HG03342 (cell line): ENCODE data around the gene TMEM19.
"Not testable (repeated sequence)": the region's sequence is repeated elsewhere in the genome, so short reads cannot be mapped to it uniquely, and the experiment has no call there.

Experiments
- ATAC-seq: cut with Tn5 transposase; IDR thresholded peaks from one replicate; pipeline ENCODE4 v1.9.1; 2021; ENCODE audit warnings: mild to moderate bottlenecking, moderate library complexity; ENCODE audit not compliant: unreplicated experiment

Gene TMEM19

DNA sequence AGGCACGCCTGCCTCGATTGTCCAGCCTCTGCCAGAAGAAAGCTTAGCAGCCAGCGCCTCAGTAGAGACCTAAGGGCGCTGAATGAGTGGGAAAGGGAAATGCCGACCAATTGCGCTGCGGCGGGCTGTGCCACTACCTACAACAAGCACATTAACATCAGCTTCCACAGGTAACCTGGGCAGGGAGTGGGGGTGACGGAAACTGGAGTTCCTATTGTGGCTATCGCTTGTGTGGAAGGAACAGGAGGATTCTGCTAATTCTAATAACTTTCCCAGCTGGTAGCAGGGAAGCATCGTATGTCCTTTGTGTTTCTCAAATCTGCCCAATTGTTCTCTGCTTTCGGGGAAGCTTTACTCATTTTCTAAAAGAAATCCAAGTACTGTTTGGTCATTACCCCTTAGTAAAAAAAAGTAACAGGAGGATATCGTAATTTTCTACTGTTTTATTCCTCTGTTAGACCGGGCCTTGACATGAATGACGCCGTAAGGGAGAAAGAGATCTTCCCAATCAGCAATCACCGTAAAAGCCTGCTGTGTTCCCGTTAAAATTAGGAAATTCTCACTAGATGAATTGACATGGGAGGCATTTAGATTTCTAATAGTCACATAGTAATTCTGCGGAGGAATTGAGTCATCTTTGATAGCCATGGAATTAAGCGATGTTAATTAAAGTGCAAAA is 21.3 kb upstream of the TMEM19 start:
- peak; percentile 7 for ATAC-seq

- ATAC-seq, result no peak
Observed at GRCh38 chr12:71665090-71665463, 20.8 kb upstream of the TMEM19 start.

- ATAC-seq, result no peak
Observed at GRCh38 chr12:71666259-71666658, 19.6 kb upstream of the TMEM19 start.

DNA sequence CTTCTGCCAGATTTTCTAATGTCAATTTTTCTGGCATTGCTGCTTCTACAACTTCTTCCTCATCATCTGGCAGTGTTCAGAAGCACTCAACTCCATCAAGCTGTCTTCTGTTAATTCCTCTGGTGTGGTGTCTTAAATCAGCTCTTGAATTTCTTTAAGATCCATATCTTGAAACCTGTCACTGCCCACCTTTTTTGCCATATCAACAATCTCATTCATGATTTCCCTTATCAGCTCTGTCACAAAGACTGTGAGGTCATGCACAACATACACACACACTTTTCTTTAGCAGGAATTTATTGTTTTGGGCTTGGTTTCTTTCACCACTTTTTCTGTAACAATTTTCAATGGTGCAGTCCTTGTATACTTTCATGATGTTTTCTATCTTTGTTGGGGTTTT is 14.6 kb upstream of the TMEM19 start:
- ATAC-seq, result no peak

GRCh38 chr12:71671816-71672215 is 14.1 kb upstream of the TMEM19 start:
- no peak for ATAC-seq

GRCh38 chr12:71682466-71682865 is 3.4 kb upstream of the TMEM19 start:
- no peak for ATAC-seq

DNA sequence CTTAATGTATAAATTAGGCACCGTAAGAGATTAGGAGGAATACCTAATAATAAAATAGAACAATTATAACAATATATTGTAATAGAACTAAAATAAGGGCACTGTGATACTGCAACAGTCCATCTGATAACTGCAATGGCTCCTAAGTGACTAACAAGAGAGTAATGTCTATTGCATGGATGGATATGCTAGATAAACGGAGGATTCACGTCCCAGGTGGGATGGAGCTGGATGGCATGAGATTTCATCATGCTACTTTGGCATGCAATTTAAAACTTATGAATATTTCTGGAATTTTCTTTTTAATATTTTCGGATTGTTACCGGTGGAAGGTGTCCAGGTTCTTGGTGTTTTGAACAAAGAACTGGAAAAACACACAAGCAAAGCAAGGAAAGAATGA is 2.2 kb upstream of the TMEM19 start:
- ATAC-seq, result no peak

DNA sequence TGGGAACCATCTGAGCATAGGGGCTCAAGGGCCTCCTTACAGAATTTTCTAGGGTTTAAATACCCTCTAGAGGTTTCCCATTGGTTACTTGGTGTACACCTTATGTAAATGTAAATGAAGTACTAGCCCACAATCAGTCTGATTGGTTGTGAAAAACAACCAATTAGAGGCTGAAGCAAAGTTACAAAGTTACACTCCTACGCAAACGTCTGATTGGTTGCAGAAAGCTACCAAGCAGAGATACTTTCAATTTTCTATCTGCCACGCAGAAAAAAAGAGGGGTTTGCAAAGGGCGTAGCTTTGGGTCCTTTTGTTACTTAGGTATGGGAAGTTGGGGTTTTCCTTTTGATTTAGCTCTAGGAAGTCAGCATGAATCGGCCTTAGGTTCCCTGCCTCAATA is 1.8 kb upstream of the TMEM19 start:
- ATAC-seq, result no peak

DNA sequence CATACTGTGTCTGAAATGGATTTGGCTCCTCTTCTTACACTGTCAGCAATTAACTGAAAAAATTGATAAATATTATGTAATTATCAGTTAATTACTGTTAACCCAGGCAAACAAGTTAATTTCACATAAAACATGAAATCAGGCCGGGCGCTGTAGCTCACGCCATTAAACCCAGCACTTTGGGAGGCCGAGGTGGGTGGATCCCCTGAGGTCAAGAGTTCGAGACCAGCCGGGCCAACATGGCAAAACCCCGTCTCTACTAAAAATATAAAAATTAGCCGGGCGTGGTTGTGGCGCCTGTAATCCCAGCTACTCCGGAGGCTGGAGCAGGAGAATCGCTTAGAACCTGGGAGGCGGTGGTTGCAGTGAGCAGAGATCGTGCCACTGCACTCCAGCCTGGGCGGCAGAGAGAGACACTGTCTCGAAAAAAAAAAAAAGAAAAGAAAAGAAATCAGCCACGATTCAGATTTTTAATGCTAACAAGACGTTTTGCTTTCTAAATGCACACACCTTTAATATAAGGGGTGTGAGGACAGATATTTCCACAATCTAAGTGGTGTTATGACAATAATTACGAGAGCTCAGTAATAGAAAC is 473 bp upstream of the TMEM19 start:
- ATAC-seq, result no peak

- no peak for ATAC-seq
Observed at GRCh38 chr12:71686658-71687025, 760 bp downstream of the TMEM19 start.

DNA sequence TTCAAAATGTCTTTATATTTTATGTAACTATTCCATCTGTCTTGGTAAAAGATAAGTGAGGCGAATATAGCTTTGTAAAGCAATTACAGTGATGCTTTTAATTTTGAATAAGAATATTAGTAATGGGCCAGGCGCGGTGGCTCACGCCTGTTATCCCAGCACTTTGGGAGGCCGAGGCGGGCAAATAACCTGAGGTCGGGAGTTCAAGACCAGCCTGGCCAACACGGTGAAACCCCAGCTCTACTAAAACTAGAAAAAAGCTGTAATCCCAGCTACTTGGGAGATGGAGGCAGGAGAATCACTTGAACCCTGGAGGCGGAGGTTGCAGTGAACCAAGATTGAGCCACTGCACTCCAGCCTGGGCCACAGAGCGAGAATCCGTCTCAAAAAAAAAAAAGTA is 1.3 kb downstream of the TMEM19 start:
- not testable (repeated sequence) for ATAC-seq

- no peak for ATAC-seq
Observed at GRCh38 chr12:71688961-71689570, 3.2 kb downstream of the TMEM19 start.

DNA sequence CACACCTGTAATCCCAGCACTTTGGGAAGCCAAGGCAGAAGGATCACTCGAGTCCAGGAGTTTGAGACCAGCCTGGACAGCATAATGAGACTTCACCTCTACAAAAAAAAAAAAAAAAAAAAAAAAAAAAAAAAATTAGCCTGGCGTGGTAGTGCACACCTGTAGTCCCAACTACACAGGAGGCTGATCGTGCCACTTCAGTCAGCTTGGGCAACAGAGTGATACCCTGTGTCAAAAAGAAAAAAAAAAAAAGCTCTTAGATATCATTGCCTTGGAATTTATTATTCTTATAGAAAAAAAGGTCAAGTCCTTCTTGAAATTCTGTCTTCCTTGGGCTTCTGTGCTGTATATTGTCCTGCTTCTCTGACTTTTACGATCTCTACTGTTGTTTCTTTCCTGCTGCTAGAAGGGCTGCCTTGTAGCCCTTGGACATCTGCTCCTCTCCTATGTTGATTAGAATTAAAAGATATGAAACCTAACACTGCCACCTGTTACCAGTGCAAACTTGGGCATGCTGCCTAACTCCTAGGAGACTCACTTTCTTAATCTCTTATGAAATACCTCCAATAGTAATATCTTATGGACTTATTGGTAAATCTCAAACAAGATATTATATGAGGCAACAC is 5.7 kb downstream of the TMEM19 start:
- ATAC-seq, result no peak

GRCh38 chr12:71693126-71693525 is 7.2 kb downstream of the TMEM19 start:
- no peak for ATAC-seq

DNA sequence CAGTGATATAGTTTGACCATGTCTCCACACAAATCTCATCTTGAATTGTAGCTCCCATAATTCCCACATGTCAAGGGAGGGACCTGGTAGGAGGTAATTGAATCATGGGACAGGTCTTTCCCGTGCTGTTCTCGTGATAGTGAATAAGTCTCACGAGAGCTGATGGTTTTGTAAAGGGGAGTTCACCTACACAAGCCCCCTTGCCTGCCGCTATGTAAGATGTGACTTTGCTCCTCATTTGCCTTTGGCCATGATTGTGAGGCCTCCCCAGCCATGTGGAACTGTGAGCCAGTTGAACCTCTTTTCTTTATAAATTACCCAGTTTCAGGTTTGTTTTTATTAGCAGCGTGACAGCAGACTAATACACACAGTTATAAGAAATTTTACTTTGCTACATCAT is 7.8 kb downstream of the TMEM19 start:
- ATAC-seq, result peak; percentile 10

DNA sequence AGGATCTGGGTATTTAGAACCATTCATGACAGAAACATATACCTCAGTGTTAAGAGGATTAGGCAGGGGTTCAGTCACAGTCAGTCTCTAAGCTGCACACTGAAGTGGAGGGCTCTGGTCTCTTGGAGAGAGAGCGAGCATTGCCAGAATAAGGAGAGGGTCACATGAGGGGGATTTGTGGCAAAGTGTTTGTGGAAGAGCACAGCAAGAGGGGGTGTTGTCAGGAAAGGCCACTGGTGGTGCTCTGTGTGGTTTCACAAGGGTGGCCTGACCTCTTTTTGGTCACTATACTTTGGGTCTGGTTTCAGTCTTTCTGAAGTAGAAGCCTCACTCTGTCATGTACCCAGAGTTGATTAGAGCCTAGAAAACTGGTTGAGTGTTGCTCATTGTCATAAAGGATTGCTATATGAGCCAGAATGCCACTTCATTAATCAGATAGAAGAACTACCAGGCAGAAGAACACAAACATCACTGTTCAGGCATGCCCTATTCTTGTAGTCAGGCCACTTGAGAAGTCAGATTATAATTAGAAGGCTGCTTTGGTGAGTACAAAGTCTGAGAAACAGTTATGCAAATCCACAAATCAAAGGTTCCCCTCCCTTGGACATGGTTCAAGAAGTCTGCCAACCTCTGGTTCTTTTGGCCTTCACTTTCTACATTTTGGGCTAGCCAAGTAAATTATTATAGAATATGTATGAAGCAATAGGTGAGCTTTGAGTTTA is 8.4 kb downstream of the TMEM19 start:
- ATAC-seq, result peak; percentile 85

- ATAC-seq, result no peak
Observed at GRCh38 chr12:71695782-71696181, 9.9 kb downstream of the TMEM19 start.

DNA sequence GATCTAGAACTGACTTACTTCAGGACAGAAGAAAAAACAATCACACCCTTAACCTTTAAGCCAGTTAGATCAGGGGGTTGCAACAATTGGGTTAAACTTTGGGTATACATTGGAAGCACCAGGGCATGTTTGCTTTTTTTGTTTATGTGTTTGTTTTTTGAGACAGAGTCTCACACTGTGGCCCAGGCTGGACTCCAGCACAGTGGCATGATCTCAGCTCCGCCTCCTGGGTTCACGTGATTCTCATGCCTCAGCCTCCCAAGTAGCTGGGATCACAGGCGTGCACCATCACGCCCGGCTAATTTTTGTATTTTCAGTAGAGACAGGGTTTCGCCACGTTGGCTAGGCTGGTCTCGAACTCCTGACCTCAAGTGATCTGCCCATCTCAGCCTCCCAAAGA is 16.3 kb downstream of the TMEM19 start:
- ATAC-seq, result not testable (repeated sequence)

GRCh38 chr12:71702590-71702989 is 16.7 kb downstream of the TMEM19 start:
- no peak for ATAC-seq

DNA sequence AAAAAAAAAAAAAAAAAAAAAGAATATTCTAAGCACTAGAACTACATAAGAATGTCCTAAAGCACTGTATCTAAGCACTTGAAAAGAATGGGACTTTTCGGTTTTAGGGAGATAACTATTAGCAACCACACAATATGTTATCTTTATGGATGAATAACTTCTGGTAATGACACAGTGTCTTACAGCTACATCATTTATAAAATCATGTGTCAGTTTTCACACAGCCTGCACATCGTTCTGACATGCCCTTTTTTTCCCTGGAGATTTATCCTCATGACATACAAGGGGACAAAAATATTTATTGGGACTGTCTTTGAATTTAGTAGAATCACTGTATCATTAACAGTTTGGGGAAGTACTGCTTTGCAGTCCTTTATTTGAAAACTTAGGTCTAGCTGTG is 17.3 kb downstream of the TMEM19 start:
- no peak for ATAC-seq

DNA sequence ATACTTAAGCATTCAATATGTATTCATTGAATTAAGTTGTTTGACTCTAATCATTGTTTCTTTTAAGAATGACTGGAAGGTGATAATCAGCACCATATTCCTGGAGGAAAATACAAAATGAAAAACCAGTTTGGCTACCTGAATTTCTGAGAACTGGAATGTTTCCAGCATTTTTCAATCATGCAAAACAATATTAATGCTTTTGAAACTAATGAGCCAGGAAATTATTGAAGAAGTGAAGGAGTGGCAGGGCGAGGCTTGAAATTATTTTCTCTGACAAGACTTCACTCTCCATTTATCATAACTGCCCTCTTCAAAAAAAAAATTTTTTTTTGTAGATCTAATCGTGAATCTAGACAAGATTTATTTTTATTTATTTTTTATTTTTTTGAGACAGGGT is 19.0 kb downstream of the TMEM19 start:
- no peak for ATAC-seq

GRCh38 chr12:71708658-71709057 is 22.8 kb downstream of the TMEM19 start:
- no peak for ATAC-seq
